ENCODE measurements around the gene IFT43.

IFT43 gene

GRCh38 chr14:76051717-76052465 lies 66.3 kb downstream of the IFT43 start:
- TF ChIP-seq, protein P1, sequence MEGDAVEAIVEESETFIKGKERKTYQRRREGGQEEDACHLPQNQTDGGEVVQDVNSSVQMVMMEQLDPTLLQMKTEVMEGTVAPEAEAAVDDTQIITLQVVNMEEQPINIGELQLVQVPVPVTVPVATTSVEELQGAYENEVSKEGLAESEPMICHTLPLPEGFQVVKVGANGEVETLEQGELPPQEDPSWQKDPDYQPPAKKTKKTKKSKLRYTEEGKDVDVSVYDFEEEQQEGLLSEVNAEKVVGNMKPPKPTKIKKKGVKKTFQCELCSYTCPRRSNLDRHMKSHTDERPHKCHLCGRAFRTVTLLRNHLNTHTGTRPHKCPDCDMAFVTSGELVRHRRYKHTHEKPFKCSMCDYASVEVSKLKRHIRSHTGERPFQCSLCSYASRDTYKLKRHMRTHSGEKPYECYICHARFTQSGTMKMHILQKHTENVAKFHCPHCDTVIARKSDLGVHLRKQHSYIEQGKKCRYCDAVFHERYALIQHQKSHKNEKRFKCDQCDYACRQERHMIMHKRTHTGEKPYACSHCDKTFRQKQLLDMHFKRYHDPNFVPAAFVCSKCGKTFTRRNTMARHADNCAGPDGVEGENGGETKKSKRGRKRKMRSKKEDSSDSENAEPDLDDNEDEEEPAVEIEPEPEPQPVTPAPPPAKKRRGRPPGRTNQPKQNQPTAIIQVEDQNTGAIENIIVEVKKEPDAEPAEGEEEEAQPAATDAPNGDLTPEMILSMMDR (IDR thresholded peaks at IDR 0.05), result no peak
- H3K4me3 ChIP-seq, result no peak overlapping the region
- DNase-seq (ENCODE audit: low spot score), result no peak
- no peak overlapping the region for H3K27ac ChIP-seq

- TF ChIP-seq, protein P1 (IDR thresholded peaks at IDR 0.05), result no peak
- no peak overlapping the region for H3K27ac ChIP-seq
- H3K4me3 ChIP-seq, result no peak overlapping the region
- no peak for DNase-seq (ENCODE audit: low spot score)
These were observed 68.2 kb downstream of the IFT43 start for GRCh38 chr14:76053572-76054355.

GRCh38 chr14:76055330-76055729 lies 69.8 kb downstream of the IFT43 start:
- H3K27ac ChIP-seq, result no peak overlapping the region
- TF ChIP-seq, protein P1 (IDR thresholded peaks at IDR 0.05), result no peak
- DNase-seq (ENCODE audit: low spot score), result no peak
- H3K4me3 ChIP-seq, result no peak overlapping the region

- Histone ChIP-seq H3K27ac (no peak overlapping the region), H3K4me3 (no peak overlapping the region)
- TF ChIP-seq, protein P1 (IDR thresholded peaks at IDR 0.05), result no peak
- DNase-seq (ENCODE audit: low spot score), result no peak
These were observed 70.6 kb downstream of the IFT43 start for GRCh38 chr14:76056128-76056527.

GRCh38 chr14:76057914-76058313 lies 72.4 kb downstream of the IFT43 start:
- Histone ChIP-seq H3K27ac (no peak overlapping the region), H3K4me3 (no peak overlapping the region)
- no peak for DNase-seq (ENCODE audit: low spot score)
- TF ChIP-seq, protein P1 (IDR thresholded peaks at IDR 0.05), result no peak

DNA sequence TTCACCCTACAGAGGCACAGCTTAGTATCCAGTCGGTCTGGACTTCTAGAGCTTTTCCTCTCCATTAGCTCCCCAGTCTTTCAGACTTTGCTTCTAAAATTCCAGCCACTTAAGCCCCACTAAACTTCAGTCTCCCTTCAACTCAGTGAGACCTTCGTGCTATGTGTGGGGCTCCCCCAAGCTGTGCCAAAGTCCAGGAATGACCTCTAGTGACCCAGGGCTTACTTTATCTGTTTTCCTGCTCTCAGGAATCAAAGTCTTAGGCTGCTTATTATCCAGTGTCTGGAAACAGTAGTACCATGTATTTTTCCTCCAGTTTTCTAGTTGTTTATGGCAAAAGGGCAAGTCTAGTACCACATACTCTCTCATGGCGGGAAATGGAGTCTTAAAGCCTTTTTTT lies 77.8 kb downstream of the IFT43 start:
- no peak for DNase-seq (ENCODE audit: low spot score)

More for the DNA sequence above, 77.8 kb downstream of the IFT43 start:
- Histone ChIP-seq H3K27ac (no peak overlapping the region), H3K4me3 (no peak overlapping the region)
- TF ChIP-seq, protein P1 (IDR thresholded peaks at IDR 0.05), result no peak

All from coronary artery (tissue), 2 donors.